Parathyroid adenoma (tissue), 2 donors: ENCODE measurements around the gene MON1A.

Experiments used
- H2AFZ ChIP-seq: fragments of 300-600 bp; sonication (generic); one replicate; pipeline ENCODE4 v1.7.0; 2017; ENCODE audit warnings: antibody characterized with exemption, mild to moderate bottlenecking
- H3K27ac ChIP-seq: fragments of 300-600 bp; sonication (generic); one replicate; pipeline ENCODE4 v1.7.0; 2017
- H3K27me3 ChIP-seq: fragments of 300-600 bp; sonication (generic); one replicate; pipeline ENCODE4 v1.7.0; 2017; ENCODE audit warnings: low read length; ENCODE audit not compliant: control insufficient read depth, insufficient read depth
- H3K36me3 ChIP-seq: fragments of 300-600 bp; sonication (generic); one replicate; pipeline ENCODE4 v1.7.0; 2017; ENCODE audit warnings: low read length; ENCODE audit not compliant: control insufficient read depth, insufficient read depth
- H3K4me1 ChIP-seq: fragments of 300-600 bp; sonication (generic); one replicate; pipeline ENCODE4 v1.7.0; 2017; ENCODE audit warnings: control low read depth
- H3K4me2 ChIP-seq: fragments of 300-600 bp; sonication (generic); one replicate; pipeline ENCODE4 v1.7.0; 2017; ENCODE audit warnings: low read length
- H3K4me3 ChIP-seq: fragments of 300-600 bp; sonication (generic); one replicate; pipeline ENCODE4 v1.7.0; 2017; ENCODE audit warnings: low read depth, low read length
- H3K79me2 ChIP-seq: fragments of 300-600 bp; sonication (generic); one replicate; pipeline ENCODE4 v1.7.0; 2017; ENCODE audit warnings: control low read depth
- H3K9ac ChIP-seq: fragments of 300-600 bp; sonication (generic); one replicate; pipeline ENCODE4 v1.7.0; 2017; ENCODE audit warnings: mild to moderate bottlenecking
- H3K9me3 ChIP-seq: fragments of 300-600 bp; sonication (generic); one replicate; pipeline ENCODE4 v1.7.0; 2017; ENCODE audit warnings: low read length; ENCODE audit not compliant: control insufficient read depth
- CTCF ChIP-seq: fragments of 300-600 bp; sonication (generic); IDR thresholded peaks from one replicate; pipeline ENCODE4 v1.7.0; 2017; ENCODE audit warnings: antibody characterized with exemption, mild to moderate bottlenecking
- donor health status: primary hyperparathyroidism.

The MON1A gene

GRCh38 chr3:49916686-49917085, 12.9 kb downstream of the MON1A start:
- TF ChIP-seq CTCF: no peak
- Histone ChIP-seq H3K4me1 (peaks cover 6% of the 10 kb centered on the region), H3K27ac (no peak overlapping the region)

GRCh38 chr3:49914906-49915305, 14.7 kb downstream of the MON1A start:
- Histone ChIP-seq H3K9ac (no peak overlapping the region), H3K4me3 (no peak overlapping the region)
- no peak for TF ChIP-seq CTCF

More at GRCh38 chr3:49916686-49917085, 12.9 kb downstream of the MON1A start:
- H3K27me3 ChIP-seq: no peaks in the 10 kb centered on the region
- H2AFZ ChIP-seq: no peak overlapping the region
- no peak overlapping the region for H3K4me3 ChIP-seq
- H3K36me3 ChIP-seq: no peaks in the 10 kb centered on the region
- no peak overlapping the region for H3K4me2 ChIP-seq
- H3K79me2 ChIP-seq: no peaks in the 10 kb centered on the region
- no peaks in the 10 kb centered on the region for H3K9me3 ChIP-seq
- no peak overlapping the region for H3K9ac ChIP-seq

GRCh38 chr3:49912881-49913281, 16.7 kb downstream of the MON1A start:
- Histone ChIP-seq H3K9me3 (no peaks in the 10 kb centered on the region), H3K27ac (no peak overlapping the region), H3K4me1 (peaks cover 6% of the 10 kb centered on the region), H3K79me2 (no peaks in the 10 kb centered on the region), H3K4me3 (no peak overlapping the region), H2AFZ (no peak overlapping the region), H3K36me3 (no peaks in the 10 kb centered on the region), H3K27me3 (no peaks in the 10 kb centered on the region), H3K4me2 (no peak overlapping the region), H3K9ac (no peak overlapping the region)
- no peak for TF ChIP-seq CTCF

More at GRCh38 chr3:49914906-49915305, 14.7 kb downstream of the MON1A start:
- Histone ChIP-seq H3K27ac (no peak overlapping the region), H3K36me3 (no peaks in the 10 kb centered on the region), H2AFZ (no peak overlapping the region), H3K9me3 (no peaks in the 10 kb centered on the region), H3K4me2 (no peak overlapping the region), H3K4me1 (peaks cover 6% of the 10 kb centered on the region), H3K79me2 (no peaks in the 10 kb centered on the region), H3K27me3 (no peaks in the 10 kb centered on the region)

- TF ChIP-seq CTCF: no peak
- Histone ChIP-seq H3K27ac (no peak overlapping the region), H2AFZ (no peak overlapping the region), H3K27me3 (no peaks in the 10 kb centered on the region), H3K36me3 (no peaks in the 10 kb centered on the region), H3K9ac (no peak overlapping the region), H3K4me2 (no peak overlapping the region), H3K4me3 (no peak overlapping the region), H3K9me3 (no peaks in the 10 kb centered on the region), H3K4me1 (peaks cover 8% of the 10 kb centered on the region), H3K79me2 (no peaks in the 10 kb centered on the region)
These were observed 18.0 kb downstream of the MON1A start for GRCh38 chr3:49911611-49912010.

- no peak overlapping the region for H3K9ac ChIP-seq
- no peaks in the 10 kb centered on the region for H3K36me3 ChIP-seq
- no peaks in the 10 kb centered on the region for H3K9me3 ChIP-seq
- H3K79me2 ChIP-seq: no peaks in the 10 kb centered on the region
- no peaks in the 10 kb centered on the region for H3K27me3 ChIP-seq
- H3K4me3 ChIP-seq: no peak overlapping the region
- TF ChIP-seq CTCF: no peak
- H3K4me1 ChIP-seq: peaks cover 13% of the 10 kb centered on the region
- H3K27ac ChIP-seq: no peak overlapping the region
- H2AFZ ChIP-seq: no peak overlapping the region
- no peak overlapping the region for H3K4me2 ChIP-seq
These were observed 18.5 kb downstream of the MON1A start for GRCh38 chr3:49911124-49911420.
